HG03196 (cell line): Measurements from ENCODE around the gene ZNF778.
A peak's percentile ranks its signal among the peaks of the same experiment; 100 is the strongest.

Source experiments
- ATAC-seq: cut with Tn5 transposase; IDR thresholded peaks from one replicate; pipeline ENCODE4 v1.9.1; 2021; ENCODE audit not compliant: unreplicated experiment

ZNF778 gene

GRCh38 chr16:89217388-89218191, at the start of gene ZNF778:
Gene ZNF778 (plus strand): TSS chr16:89217703. CDS start chr16:89221128, 3,425 bp downstream.
- ATAC-seq = peak; percentile 80

- no peak for ATAC-seq
Observed at GRCh38 chr16:89168381-89169189, 48.9 kb upstream of the ZNF778 start.

GRCh38 chr16:89169778-89170177, 47.7 kb upstream of the ZNF778 start:
- ATAC-seq = no peak

GRCh38 chr16:89170346-89171215, 46.9 kb upstream of the ZNF778 start:
- ATAC-seq = no peak

- peak; percentile 69 for ATAC-seq
Observed at GRCh38 chr16:89171216-89172170, 46.0 kb upstream of the ZNF778 start, which contains the start of gene CDH15. Gene CDH15 (plus strand): TSS chr16:89171748. CDS start chr16:89171832, 84 bp downstream.

GRCh38 chr16:89172171-89172527, 45.4 kb upstream of the ZNF778 start:
- ATAC-seq = no peak

GRCh38 chr16:89172528-89173173, 44.9 kb upstream of the ZNF778 start:
- ATAC-seq = no peak

- no peak for ATAC-seq
Observed at GRCh38 chr16:89173174-89173921, 44.2 kb upstream of the ZNF778 start.

- ATAC-seq = no peak
Observed at GRCh38 chr16:89174055-89174827, 43.3 kb upstream of the ZNF778 start.

- ATAC-seq = no peak
Observed at GRCh38 chr16:89174877-89175276, 42.6 kb upstream of the ZNF778 start.

GRCh38 chr16:89175280-89176146, 42.0 kb upstream of the ZNF778 start:
- no peak for ATAC-seq

- no peak for ATAC-seq
Observed at GRCh38 chr16:89176147-89176690, 41.3 kb upstream of the ZNF778 start.

- no peak for ATAC-seq
Observed at GRCh38 chr16:89176717-89177116, 40.8 kb upstream of the ZNF778 start.

GRCh38 chr16:89177501-89177900, 40.0 kb upstream of the ZNF778 start:
- ATAC-seq = no peak

- no peak for ATAC-seq
Observed at GRCh38 chr16:89178453-89179147, 38.9 kb upstream of the ZNF778 start.

GRCh38 chr16:89179148-89179484, 38.4 kb upstream of the ZNF778 start:
- ATAC-seq = no peak
